Loucy (cell line): Measurements from ENCODE around the gene CPPED1.

Source experiments
- H2AFZ ChIP-seq: fragments of 200-600 bp; sonication (generic); 2 replicates; pipeline ENCODE4 v1.6.0; 2016; ENCODE audit warnings: antibody characterized with exemption, mild to moderate bottlenecking, low read length, moderate library complexity
- H3F3A ChIP-seq: fragments of 200-600 bp; 2 replicates; pipeline ENCODE4 v1.6.0; 2016; ENCODE audit warnings: antibody characterized with exemption, low read depth, mild to moderate bottlenecking
- H3K27me3 ChIP-seq: fragments of 200-600 bp; sonication (generic); 2 replicates; pipeline ENCODE4 v1.6.1; 2014; ENCODE audit warnings: low read length, mild to moderate bottlenecking; ENCODE audit not compliant: insufficient read depth, poor library complexity, severe bottlenecking
- H3K36me3 ChIP-seq: fragments of 200-600 bp; sonication (generic); 2 replicates; pipeline ENCODE4 v1.6.1; 2016; ENCODE audit warnings: low read length; ENCODE audit not compliant: insufficient read depth
- H3K4me1 ChIP-seq: fragments of 200-600 bp; sonication (generic); 2 replicates; pipeline ENCODE4 v1.5.1; 2014; ENCODE audit warnings: low read length, mild to moderate bottlenecking; ENCODE audit not compliant: insufficient read depth, poor library complexity, severe bottlenecking
- H3K4me2 ChIP-seq: fragments of 200-600 bp; sonication (generic); 2 replicates; pipeline ENCODE4 v1.6.0; 2014; ENCODE audit warnings: antibody characterized with exemption, low read length, low read depth, mild to moderate bottlenecking; ENCODE audit not compliant: poor library complexity, severe bottlenecking
- H3K4me3 ChIP-seq: fragments of 200-600 bp; sonication (generic); 2 replicates; pipeline ENCODE4 v1.5.1; 2014; ENCODE audit warnings: low read length, mild to moderate bottlenecking, mixed read lengths; ENCODE audit not compliant: poor library complexity, severe bottlenecking
- H3K79me2 ChIP-seq: fragments of 200-600 bp; sonication (generic); 2 replicates; pipeline ENCODE4 v1.6.1; 2014; ENCODE audit warnings: low read length; ENCODE audit not compliant: insufficient read depth
- H3K9ac ChIP-seq: fragments of 200-600 bp; sonication (generic); 2 replicates; pipeline ENCODE4 v1.6.0; 2014; ENCODE audit warnings: mild to moderate bottlenecking, low read depth, low read length, moderate library complexity; ENCODE audit not compliant: poor library complexity, severe bottlenecking
- H3K9me2 ChIP-seq: fragments of 200-600 bp; sonication (generic); replicated peaks from 2 replicates; pipeline ENCODE4 v1.6.1; 2016; ENCODE audit warnings: low read depth, low read length, mixed read lengths
- H3K9me3 ChIP-seq: fragments of 200-600 bp; sonication (generic); 2 replicates; pipeline ENCODE4 v1.6.1; 2014; ENCODE audit warnings: mild to moderate bottlenecking, antibody characterized with exemption, low read length, low read depth; ENCODE audit not compliant: insufficient read depth
- H4K20me1 ChIP-seq: fragments of 200-600 bp; sonication (generic); 2 replicates; pipeline ENCODE4 v1.6.0; 2014; ENCODE audit warnings: antibody characterized with exemption, low read length, mild to moderate bottlenecking; ENCODE audit not compliant: insufficient read depth, poor library complexity, severe bottlenecking
- EZH2phosphoT487 ChIP-seq: fragments of 200-600 bp; IDR thresholded peaks from 2 replicates; pipeline ENCODE4 v1.6.1; 2018; ENCODE audit warnings: antibody characterized with exemption, mild to moderate bottlenecking, moderate library complexity, borderline replicate concordance
- TF ChIP-seq, protein P1 (sequence below): fragments of 200-600 bp; sonication (generic); conservative IDR thresholded peaks from 2 replicates; pipeline ENCODE4 v1.5.1; 2014; ENCODE audit warnings: mild to moderate bottlenecking, antibody characterized with exemption, low read length

Gene CPPED1

DNA sequence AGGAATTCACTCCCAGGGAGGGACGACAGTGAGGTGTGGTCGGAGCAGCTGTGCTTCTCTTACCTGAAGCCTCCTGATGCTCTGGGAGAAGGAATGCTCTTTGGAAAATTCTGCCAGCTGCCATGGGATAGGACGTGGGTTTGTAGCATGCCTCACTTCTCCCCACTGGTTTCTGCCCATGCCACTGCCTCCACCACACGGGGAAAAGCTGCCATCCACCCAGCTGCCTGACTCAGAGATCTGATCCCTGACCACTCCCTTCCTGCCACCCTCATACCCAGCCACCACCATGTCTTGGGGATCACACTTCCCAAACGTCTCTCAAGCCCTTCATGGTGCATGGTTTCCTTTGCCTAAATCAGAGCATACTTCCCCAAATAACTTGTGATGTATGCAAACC is 80.0 kb downstream of the CPPED1 start:
- Histone ChIP-seq H3K4me1 (no peaks in the 10 kb centered on the region), H3K9me2 (no peaks in the 10 kb centered on the region), H2AFZ (no peak overlapping the region), H4K20me1 (no peaks in the 10 kb centered on the region), H3K79me2 (no peaks in the 10 kb centered on the region), H3K9ac (no peak overlapping the region), H3K4me2 (no peak overlapping the region), H3F3A (no peaks in the 10 kb centered on the region), H3K4me3 (no peak overlapping the region), H3K9me3 (no peaks in the 10 kb centered on the region), H3K36me3 (no peaks in the 10 kb centered on the region), H3K27me3 (no peaks in the 10 kb centered on the region)
- TF ChIP-seq, protein P1, sequence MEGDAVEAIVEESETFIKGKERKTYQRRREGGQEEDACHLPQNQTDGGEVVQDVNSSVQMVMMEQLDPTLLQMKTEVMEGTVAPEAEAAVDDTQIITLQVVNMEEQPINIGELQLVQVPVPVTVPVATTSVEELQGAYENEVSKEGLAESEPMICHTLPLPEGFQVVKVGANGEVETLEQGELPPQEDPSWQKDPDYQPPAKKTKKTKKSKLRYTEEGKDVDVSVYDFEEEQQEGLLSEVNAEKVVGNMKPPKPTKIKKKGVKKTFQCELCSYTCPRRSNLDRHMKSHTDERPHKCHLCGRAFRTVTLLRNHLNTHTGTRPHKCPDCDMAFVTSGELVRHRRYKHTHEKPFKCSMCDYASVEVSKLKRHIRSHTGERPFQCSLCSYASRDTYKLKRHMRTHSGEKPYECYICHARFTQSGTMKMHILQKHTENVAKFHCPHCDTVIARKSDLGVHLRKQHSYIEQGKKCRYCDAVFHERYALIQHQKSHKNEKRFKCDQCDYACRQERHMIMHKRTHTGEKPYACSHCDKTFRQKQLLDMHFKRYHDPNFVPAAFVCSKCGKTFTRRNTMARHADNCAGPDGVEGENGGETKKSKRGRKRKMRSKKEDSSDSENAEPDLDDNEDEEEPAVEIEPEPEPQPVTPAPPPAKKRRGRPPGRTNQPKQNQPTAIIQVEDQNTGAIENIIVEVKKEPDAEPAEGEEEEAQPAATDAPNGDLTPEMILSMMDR = no peak
- no peak for TF ChIP-seq EZH2phosphoT487

DNA sequence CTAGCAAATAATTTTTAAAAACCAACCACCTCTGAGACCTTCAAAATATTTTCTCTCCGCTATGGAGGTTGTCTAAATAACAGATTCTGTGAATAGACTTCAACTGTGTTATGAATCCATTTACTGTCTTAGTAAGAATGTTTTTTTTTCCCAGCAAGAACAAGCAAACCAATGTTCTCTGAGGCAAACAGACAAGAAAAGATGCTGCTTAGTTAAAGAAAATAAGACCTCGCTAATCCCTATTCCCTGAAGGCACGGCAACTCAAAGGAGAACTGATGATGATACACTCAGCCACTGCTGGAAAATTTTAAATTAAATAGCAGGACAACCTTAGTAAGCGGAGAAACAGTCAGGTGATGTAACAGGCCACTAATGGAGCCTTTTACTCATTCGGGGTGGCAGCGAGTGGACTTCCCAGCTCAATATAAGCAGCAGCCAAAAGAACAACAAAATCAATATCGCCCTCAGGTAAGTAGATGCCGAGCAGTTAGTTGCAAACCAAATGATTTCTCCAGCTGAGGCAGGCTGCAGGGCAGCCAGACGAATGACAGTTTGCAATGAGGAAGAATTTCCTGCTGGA is 81.8 kb downstream of the CPPED1 start:
- Histone ChIP-seq H3K79me2 (no peaks in the 10 kb centered on the region), H3K4me3 (no peak overlapping the region), H3K4me1 (no peaks in the 10 kb centered on the region), H3F3A (no peaks in the 10 kb centered on the region), H3K9me3 (no peaks in the 10 kb centered on the region), H3K9me2 (no peaks in the 10 kb centered on the region), H3K27me3 (no peaks in the 10 kb centered on the region), H3K4me2 (no peak overlapping the region), H3K9ac (no peak overlapping the region), H2AFZ (no peak overlapping the region), H3K36me3 (no peaks in the 10 kb centered on the region), H4K20me1 (no peaks in the 10 kb centered on the region)
- no peak for TF ChIP-seq EZH2phosphoT487
- TF ChIP-seq, protein P1 = no peak

DNA sequence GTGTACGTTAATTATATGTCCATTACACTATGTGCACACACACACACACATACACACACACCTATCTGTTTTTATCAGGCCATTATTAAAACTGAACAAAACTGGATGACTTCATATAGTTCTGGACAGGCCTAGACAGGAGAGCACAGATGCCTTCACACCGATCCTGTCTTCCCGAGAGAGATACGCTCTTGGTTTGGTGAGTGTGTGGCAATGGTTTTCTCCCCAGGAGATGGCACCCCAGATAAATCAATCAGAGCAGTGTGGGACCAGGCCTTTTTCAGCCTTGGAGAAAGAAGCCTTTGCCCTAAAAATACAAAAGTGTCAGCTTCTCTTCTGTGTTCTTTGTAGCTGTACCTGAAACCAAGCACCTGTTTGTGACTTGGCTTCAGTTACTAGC is 83.7 kb downstream of the CPPED1 start:
- H3K9me2 ChIP-seq = no peaks in the 10 kb centered on the region
- H3K4me1 ChIP-seq = no peaks in the 10 kb centered on the region
- no peak overlapping the region for H3K4me3 ChIP-seq
- no peak overlapping the region for H3K9ac ChIP-seq
- H2AFZ ChIP-seq = no peak overlapping the region
- TF ChIP-seq, protein P1 = no peak
- no peak for TF ChIP-seq EZH2phosphoT487
- no peaks in the 10 kb centered on the region for H4K20me1 ChIP-seq
- H3K36me3 ChIP-seq = no peaks in the 10 kb centered on the region
- no peaks in the 10 kb centered on the region for H3K9me3 ChIP-seq
- H3F3A ChIP-seq = no peaks in the 10 kb centered on the region
- no peak overlapping the region for H3K4me2 ChIP-seq
- H3K79me2 ChIP-seq = no peaks in the 10 kb centered on the region
- H3K27me3 ChIP-seq = no peaks in the 10 kb centered on the region
